Measurements from ENCODE around the gene PRCD.

Gene PRCD

GRCh38 chr17:76578376-76578775, 38.5 kb downstream of the PRCD start:
- peak overlapping the region in 1 of 21 experiments; percentile 11 for H3K27ac ChIP-seq

GRCh38 chr17:76579281-76579680, 39.4 kb downstream of the PRCD start:
- no peak overlapping the region for H3K4me3 ChIP-seq
- peak overlapping the region in 1 of 21 experiments; percentile 11 for H3K27ac ChIP-seq

More at GRCh38 chr17:76578376-76578775, 38.5 kb downstream of the PRCD start:
- no peak overlapping the region for H3K4me3 ChIP-seq

GRCh38 chr17:76581515-76581914, 41.7 kb downstream of the PRCD start:
- Histone ChIP-seq H3K27ac (peak overlapping the region in 18 of 21 experiments; percentile 1 to 84 (median 58)), H3K4me3 (no peak overlapping the region)

GRCh38 chr17:76582660-76583059, 42.8 kb downstream of the PRCD start:
- H3K4me3 ChIP-seq, result no peak overlapping the region

GRCh38 chr17:76584427-76585032, 44.7 kb downstream of the PRCD start:
- Histone ChIP-seq H3K4me3 (peak overlapping the region; percentile 39 to 70 (median 59)), H3K27ac (peak overlapping the region; percentile 84 to 99 (median 92))

More at GRCh38 chr17:76582660-76583059, 42.8 kb downstream of the PRCD start:
- H3K27ac ChIP-seq, result peak overlapping the region in 16 of 21 experiments; percentile 9 to 84 (median 58)

GRCh38 chr17:76585033-76585648, 45.3 kb downstream of the PRCD start:
- Histone ChIP-seq H3K27ac (peak overlapping the region; percentile 84 to 99 (median 92)), H3K4me3 (peak overlapping the region; percentile 39 to 70 (median 59))

GRCh38 chr17:76585649-76586593, 46.1 kb downstream of the PRCD start, which contains the start of gene ST6GALNAC2:
Gene ST6GALNAC2 (minus strand): TSS chr17:76585860. CDS start chr17:76585808, 52 bp downstream.
- Histone ChIP-seq H3K27ac (peak within 1 kb of the TSS; percentile 84 to 99 (median 92)), H3K4me3 (peak within 1 kb of the TSS; percentile 39 to 70 (median 59))

GRCh38 chr17:76586741-76587487, 47.1 kb downstream of the PRCD start:
- Histone ChIP-seq H3K27ac (peak overlapping the region in 13 of 21 experiments; percentile 86 to 99 (median 95)), H3K4me3 (peak overlapping the region in 4 of 7 experiments; percentile 51 to 70 (median 60))

- no peak overlapping the region for H3K4me3 ChIP-seq
- H3K27ac ChIP-seq, result no peak overlapping the region
These were observed 48.3 kb downstream of the PRCD start for GRCh38 chr17:76588182-76588581.

GRCh38 chr17:76593384-76593826, 53.6 kb downstream of the PRCD start:
- Histone ChIP-seq H3K4me3 (no peak overlapping the region), H3K27ac (peak overlapping the region in 7 of 21 experiments; percentile 1 to 43 (median 25))

GRCh38 chr17:76593959-76594358, 54.1 kb downstream of the PRCD start:
- Histone ChIP-seq H3K4me3 (no peak overlapping the region), H3K27ac (peak overlapping the region in 4 of 21 experiments; percentile 1 to 27 (median 22))

GRCh38 chr17:76594690-76595089, 54.8 kb downstream of the PRCD start:
- Histone ChIP-seq H3K4me3 (no peak overlapping the region), H3K27ac (no peak overlapping the region)
